NB4 (cell line): ENCODE data around the gene ILDR2.

Experiments
- POLR2A ChIP-seq: IDR thresholded peaks from 2 replicates; pipeline ENCODE4 v1.6.1; 2011; ENCODE audit warnings: mild to moderate bottlenecking; ENCODE audit not compliant: insufficient read length; ENCODE audit errors: extremely low read depth
- TF ChIP-seq, protein P1 (sequence below): IDR thresholded peaks from one replicate; pipeline ENCODE4 v1.5.1; 2012; ENCODE audit warnings: low read depth, low read length
- TF ChIP-seq, protein P2 (sequence below): IDR thresholded peaks from 2 replicates; pipeline ENCODE4 v1.6.1; 2011; ENCODE audit warnings: low read depth, low read length

DNA sequence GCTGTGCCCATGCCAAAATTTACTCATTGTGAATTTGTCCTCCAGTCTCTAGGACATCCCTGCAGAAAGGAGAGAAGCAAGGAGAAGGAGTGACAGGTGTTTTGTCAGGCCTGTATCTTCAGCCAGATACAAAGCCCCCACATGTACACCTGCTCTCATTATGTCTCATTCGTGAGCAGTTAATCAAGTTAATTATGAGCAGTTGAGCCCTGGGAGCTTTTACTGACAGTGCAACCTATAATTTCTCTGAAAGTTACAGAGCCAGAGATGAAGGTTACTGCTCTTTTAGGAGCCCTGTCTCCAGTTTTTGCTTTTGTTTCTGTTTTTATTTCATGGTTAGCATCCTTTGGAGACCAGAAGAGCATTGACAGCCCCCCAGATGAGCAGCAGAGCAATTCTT is 5.0 kb upstream of the ILDR2 start:
- TF ChIP-seq, protein P1, sequence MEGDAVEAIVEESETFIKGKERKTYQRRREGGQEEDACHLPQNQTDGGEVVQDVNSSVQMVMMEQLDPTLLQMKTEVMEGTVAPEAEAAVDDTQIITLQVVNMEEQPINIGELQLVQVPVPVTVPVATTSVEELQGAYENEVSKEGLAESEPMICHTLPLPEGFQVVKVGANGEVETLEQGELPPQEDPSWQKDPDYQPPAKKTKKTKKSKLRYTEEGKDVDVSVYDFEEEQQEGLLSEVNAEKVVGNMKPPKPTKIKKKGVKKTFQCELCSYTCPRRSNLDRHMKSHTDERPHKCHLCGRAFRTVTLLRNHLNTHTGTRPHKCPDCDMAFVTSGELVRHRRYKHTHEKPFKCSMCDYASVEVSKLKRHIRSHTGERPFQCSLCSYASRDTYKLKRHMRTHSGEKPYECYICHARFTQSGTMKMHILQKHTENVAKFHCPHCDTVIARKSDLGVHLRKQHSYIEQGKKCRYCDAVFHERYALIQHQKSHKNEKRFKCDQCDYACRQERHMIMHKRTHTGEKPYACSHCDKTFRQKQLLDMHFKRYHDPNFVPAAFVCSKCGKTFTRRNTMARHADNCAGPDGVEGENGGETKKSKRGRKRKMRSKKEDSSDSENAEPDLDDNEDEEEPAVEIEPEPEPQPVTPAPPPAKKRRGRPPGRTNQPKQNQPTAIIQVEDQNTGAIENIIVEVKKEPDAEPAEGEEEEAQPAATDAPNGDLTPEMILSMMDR = no peak
- no peak for TF ChIP-seq POLR2A
- TF ChIP-seq, protein P2, sequence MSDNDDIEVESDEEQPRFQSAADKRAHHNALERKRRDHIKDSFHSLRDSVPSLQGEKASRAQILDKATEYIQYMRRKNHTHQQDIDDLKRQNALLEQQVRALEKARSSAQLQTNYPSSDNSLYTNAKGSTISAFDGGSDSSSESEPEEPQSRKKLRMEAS = no peak
